H9 (cell line): ENCODE results near the gene CCDC92. TPM values are rescaled to one million over a fixed set of nuclear protein-coding genes. Genes with fewer than 3 reads are reported as not detected.

Experiments
- DNase-seq: peaks from one replicate; pipeline ENCODE4 v3.0.0-alpha.2; 2017
- H2AFZ ChIP-seq: one replicate; pipeline ENCODE4 v1.6.1; 2013; ENCODE audit warnings: mild to moderate bottlenecking, low read length, control low read depth, moderate library complexity
- H2AK5ac ChIP-seq: 2 replicates; pipeline ENCODE4 v1.6.1; 2013; ENCODE audit warnings: low read length, control low read depth, mixed read lengths; ENCODE audit not compliant: insufficient read length
- H2BK120ac ChIP-seq: one replicate; pipeline ENCODE4 v1.6.1; 2013; ENCODE audit warnings: low read depth, mild to moderate bottlenecking, low read length, control low read depth, inconsistent platforms; ENCODE audit not compliant: poor library complexity, severe bottlenecking
- H2BK12ac ChIP-seq: 2 replicates; pipeline ENCODE4 v1.6.1; 2013; ENCODE audit warnings: low read length, control low read depth, mixed read lengths, low read depth; ENCODE audit not compliant: insufficient read length
- H2BK15ac ChIP-seq: 2 replicates; pipeline ENCODE4 v1.6.1; 2013; ENCODE audit warnings: low read depth, low read length, control low read depth
- H2BK20ac ChIP-seq: one replicate; pipeline ENCODE4 v1.6.1; 2013; ENCODE audit warnings: low read depth, mild to moderate bottlenecking, low read length, control low read depth, inconsistent platforms; ENCODE audit not compliant: poor library complexity, severe bottlenecking
- H2BK5ac ChIP-seq: 2 replicates; pipeline ENCODE4 v1.6.1; 2013; ENCODE audit warnings: low read length, control low read depth, mixed read lengths; ENCODE audit not compliant: insufficient read length
- H3K14ac ChIP-seq: 2 replicates; pipeline ENCODE4 v1.6.1; 2013; ENCODE audit warnings: low read length, control low read depth; ENCODE audit not compliant: insufficient read depth
- H3K18ac ChIP-seq: 2 replicates; pipeline ENCODE4 v1.6.1; 2013; ENCODE audit warnings: low read depth, mild to moderate bottlenecking, mixed read lengths, low read length, control low read depth; ENCODE audit not compliant: insufficient read length
- H3K23ac ChIP-seq: 2 replicates; pipeline ENCODE4 v1.6.1; 2013; ENCODE audit warnings: low read length, control low read depth, mixed read lengths, low read depth; ENCODE audit not compliant: insufficient read length
- H3K23me2 ChIP-seq: 2 replicates; pipeline ENCODE4 v1.6.1; 2013; ENCODE audit warnings: low read depth, mild to moderate bottlenecking, mixed read lengths, low read length, control low read depth; ENCODE audit not compliant: insufficient read length, poor library complexity, severe bottlenecking
- H3K27ac ChIP-seq: 2 replicates; pipeline ENCODE4 v1.5.1; 2013; ENCODE audit warnings: low read length, control low read depth, mixed read lengths, low read depth; ENCODE audit not compliant: insufficient read length
- H3K27me3 ChIP-seq: 2 replicates; pipeline ENCODE4 v1.6.1; 2013; ENCODE audit warnings: low read length, control low read depth, inconsistent platforms; ENCODE audit not compliant: insufficient read depth
- H3K4ac ChIP-seq: 2 replicates; pipeline ENCODE4 v1.6.1; 2013; ENCODE audit warnings: low read depth, mild to moderate bottlenecking, control low read depth, inconsistent platforms, low read length, moderate library complexity
- H3K4me1 ChIP-seq: 2 replicates; pipeline ENCODE4 v1.6.1; 2013; ENCODE audit warnings: low read length, control low read depth, inconsistent platforms; ENCODE audit not compliant: insufficient read depth
- H3K4me2 ChIP-seq: 2 replicates; pipeline ENCODE4 v1.6.1; 2013; ENCODE audit warnings: low read length, control low read depth, mixed read lengths; ENCODE audit not compliant: insufficient read length, insufficient read depth
- H3K56ac ChIP-seq: 2 replicates; pipeline ENCODE4 v1.6.1; 2013; ENCODE audit warnings: low read depth, mild to moderate bottlenecking, mixed read lengths, low read length, control low read depth; ENCODE audit not compliant: insufficient read length
- H3K79me1 ChIP-seq: 2 replicates; pipeline ENCODE4 v1.6.1; 2013; ENCODE audit warnings: low read depth, mild to moderate bottlenecking, moderate library complexity, low read length, control low read depth, inconsistent platforms; ENCODE audit not compliant: insufficient read depth, poor library complexity, severe bottlenecking
- H3K79me2 ChIP-seq: 2 replicates; pipeline ENCODE4 v1.6.1; 2013; ENCODE audit warnings: low read length, control low read depth, inconsistent platforms; ENCODE audit not compliant: insufficient read depth
- H3K9ac ChIP-seq: 2 replicates; pipeline ENCODE4 v1.6.1; 2013; ENCODE audit warnings: low read length, control low read depth, mixed read lengths; ENCODE audit not compliant: insufficient read length; ENCODE audit errors: extremely low read depth
- H3K9me3 ChIP-seq: one replicate; pipeline ENCODE4 v1.6.1; 2013; ENCODE audit warnings: low read depth, low read length, inconsistent platforms; ENCODE audit not compliant: control insufficient read depth
- H3T11ph ChIP-seq: one replicate; pipeline ENCODE4 v1.6.1; 2013; ENCODE audit warnings: mild to moderate bottlenecking, low read length, control low read depth, inconsistent platforms
- H4K20me1 ChIP-seq: one replicate; pipeline ENCODE4 v1.6.1; 2013; ENCODE audit not compliant: control insufficient read depth, insufficient read length, insufficient read depth
- H4K5ac ChIP-seq: 2 replicates; pipeline ENCODE4 v1.6.1; 2013; ENCODE audit warnings: low read depth, mild to moderate bottlenecking, mixed read lengths, low read length, control low read depth; ENCODE audit not compliant: insufficient read length
- H4K8ac ChIP-seq: replicated peaks from 2 replicates; pipeline ENCODE4 v1.6.1; 2013; ENCODE audit warnings: low read length, control low read depth, mixed read lengths, low read depth; ENCODE audit not compliant: insufficient read length
- H4K91ac ChIP-seq: 2 replicates; pipeline ENCODE4 v1.6.1; 2013; ENCODE audit warnings: low read depth, mild to moderate bottlenecking, moderate library complexity, mixed read lengths, low read length, control low read depth; ENCODE audit not compliant: insufficient read length
- H3K27ac Mint-ChIP-seq, 3 experiments: 2 replicates in 2 of 3; 3 replicates in 1 of 3; pipeline ENCODE4 v1.8.0; 2020 to 2021; ENCODE audit warnings: mixed read lengths in 3 of 3, mild to moderate bottlenecking in 1 of 3, moderate library complexity in 1 of 3
- H3K27me3 Mint-ChIP-seq: 2 replicates; pipeline ENCODE4 v1.8.0; 2021; ENCODE audit warnings: low read depth, mild to moderate bottlenecking, moderate library complexity, mixed read lengths
- H3K36me3 Mint-ChIP-seq, 3 experiments: 2 replicates in 2 of 3; 3 replicates in 1 of 3; pipeline ENCODE4 v1.8.0; 2020 to 2021; ENCODE audit warnings: low read depth in 3 of 3, mixed read lengths in 3 of 3; ENCODE audit not compliant: insufficient read depth in 1 of 3
- H3K4me1 Mint-ChIP-seq, 2 experiments: 2 replicates each; pipeline ENCODE4 v1.8.0; 2020; ENCODE audit warnings: mixed read lengths in 2 of 2
- H3K4me3 Mint-ChIP-seq, 2 experiments: 2 replicates in 1 of 2; 3 replicates in 1 of 2; pipeline ENCODE4 v1.8.0; 2020 to 2021; ENCODE audit warnings: mild to moderate bottlenecking in 2 of 2, mixed read lengths in 2 of 2, moderate library complexity in 1 of 2
- H3K9me3 Mint-ChIP-seq, 2 experiments: 2 replicates in 1 of 2; 3 replicates in 1 of 2; pipeline ENCODE4 v1.8.0; 2020; ENCODE audit warnings: mild to moderate bottlenecking in 2 of 2, mixed read lengths in 2 of 2, moderate library complexity in 1 of 2
- CTCF ChIP-seq: fragments of 200-600 bp; sonication (generic); conservative IDR thresholded peaks from 3 replicates; pipeline ENCODE4 v1.8.0; 2021; ENCODE audit warnings: antibody characterized with exemption, mild to moderate bottlenecking
- WGBS: extraction: QIAGEN DNeasy Blood & Tissue Kit; methylation state at CpG from one replicate; pipeline ENCODE4 v1.1.7; 2013; ENCODE audit warnings: missing lambda C conversion rate, low lambda C conversion rate, mixed read lengths; ENCODE audit not compliant: insufficient read length; ENCODE audit errors: extremely low coverage; 5-methylcytosine and 5-hydroxymethylcytosine counted together
- total RNA-seq: library from RNA; stranded (reverse); gene quantifications from 2 replicates; pipeline ENCODE4 v1.2.1, GENCODE V29; 2021

CCDC92 gene
- total RNA-seq, 1 experiment from 2014 or later: 1.3 TPM

GRCh38 chr12:123986374-123986965 is 13.8 kb upstream of the CCDC92 start:
- Histone ChIP-seq H3K79me1 (peaks cover 2% of the 10 kb centered on the region), H4K91ac (no peak overlapping the region), H2BK5ac (no peak overlapping the region), H3K4me2 (no peak overlapping the region), H3K9ac (no peak overlapping the region), H2BK20ac (no peak overlapping the region), H3K23me2 (no peaks in the 10 kb centered on the region), H3K56ac (no peak overlapping the region), H2AK5ac (no peak overlapping the region), H3K27ac (no peak overlapping the region), H3K18ac (no peak overlapping the region), H4K20me1 (no peaks in the 10 kb centered on the region), H3K4ac (no peak overlapping the region), H2BK12ac (no peak overlapping the region), H3T11ph (no peak overlapping the region), H2BK15ac (no peak overlapping the region), H3K27me3 (no peaks in the 10 kb centered on the region), H4K8ac (no peak overlapping the region), H3K79me2 (no peaks in the 10 kb centered on the region), H3K23ac (no peak overlapping the region), H3K4me1 (no peaks in the 10 kb centered on the region), H2AFZ (no peak overlapping the region), H4K5ac (no peak overlapping the region), H3K14ac (no peak overlapping the region), H3K9me3 (no peaks in the 10 kb centered on the region), H2BK120ac (no peak overlapping the region)
- no peaks in the 10 kb centered on the region for H3K9me3 Mint-ChIP-seq
- no peak overlapping the region for H3K27ac Mint-ChIP-seq
- WGBS: no CpG with 5 or more reads among the region's 3 CpGs
- H3K4me3 Mint-ChIP-seq: no peak overlapping the region
- peaks cover 0 to 13% of the 10 kb centered on the region in 2 experiments; a peak in 2 of 4 replicates for H3K4me1 Mint-ChIP-seq
- H3K36me3 Mint-ChIP-seq: peaks cover 0 to 19% (median 14%) of the 10 kb centered on the region in 3 experiments; a peak in 5 of 7 replicates
- peaks cover 13% of the 10 kb centered on the region for H3K27me3 Mint-ChIP-seq
- DNase-seq: no peak
- no peak for TF ChIP-seq CTCF
